K562 (cell line): Measurements from ENCODE around the gene DAZAP1. TPM values are rescaled to one million over a fixed set of nuclear protein-coding genes. Genes with fewer than 3 reads are reported as not detected.
A peak's percentile ranks its signal among the peaks of the same experiment; 100 is the strongest.

ENCODE experiments used
- LCOR ChIP-seq: sonication (generic); formaldehyde crosslinking; IDR thresholded peaks from 2 replicates; pipeline ENCODE4 v1.8.0; 2022; ENCODE audit warnings: mild to moderate bottlenecking, missing genetic modification reagents
- NCOA6 ChIP-seq: fragments of 450-650 bp; IDR thresholded peaks from 2 replicates; pipeline ENCODE4 v1.6.1; 2017; ENCODE audit warnings: mild to moderate bottlenecking
- PHF21A ChIP-seq: fragments of 450-650 bp; IDR thresholded peaks from 2 replicates; pipeline ENCODE4 v1.6.1; 2017; ENCODE audit warnings: low read depth, borderline replicate concordance
- POLR2A ChIP-seq: fragments of 450-650 bp; conservative IDR thresholded peaks from 2 replicates; pipeline ENCODE4 v1.6.1; 2016
- POLR2H ChIP-seq: IDR thresholded peaks from 2 replicates; pipeline ENCODE4 v1.6.1; 2016; ENCODE audit warnings: missing genetic modification characterization, low read depth, mild to moderate bottlenecking, control low read depth, missing compliant biosample characterization, moderate library complexity
- TARDBP ChIP-seq: fragments of 450-650 bp; IDR thresholded peaks from 2 replicates; pipeline ENCODE4 v1.6.1; 2016
- TCF7 ChIP-seq: sonication (generic); IDR thresholded peaks from 2 replicates; pipeline ENCODE4 v1.6.1; 2016; ENCODE audit warnings: antibody characterized with exemption, borderline replicate concordance
- TRIM24 ChIP-seq, 2 experiments: fragments of 450-650 bp; IDR thresholded peaks; 2 replicates each; pipeline ENCODE4 v1.6.1; 2016
- YY1 ChIP-seq, 3 experiments: IDR thresholded peaks; 2 replicates each; pipeline ENCODE4 v1.6.1; 2011; ENCODE audit warnings: low read length in 2 of 3, mild to moderate bottlenecking in 2 of 3, moderate library complexity in 2 of 3, borderline replicate concordance in 1 of 3, control low read depth in 1 of 3, low read depth in 1 of 3; ENCODE audit not compliant: insufficient read depth in 3 of 3, insufficient replicate concordance in 2 of 3, control insufficient read depth in 1 of 3, insufficient read length in 1 of 3; ENCODE audit errors: extremely low read depth in 1 of 3
- polyA plus RNA-seq, 8 experiments: library from polyadenylated mRNA; depleted of rRNA in 4 of 8; stranded (reverse) in 5 of 8; unstranded in 3 of 8; fragments of >200 nt; fragmentation: Nextera tagmentation in 2 of 8; fragmentation: Illumina TruSeq in 1 of 8; extraction: Ambion mirVana in 2 of 8; extraction: Trizol in 1 of 8; gene quantifications; 2 replicates each; pipeline versions ENCODE4 v1.2.1 to v1.2.3, GENCODE V29; 2011 to 2014; ENCODE audit warnings: inconsistent platforms in 1 of 8, missing spikeins in 1 of 8
- total RNA-seq, 7 experiments: library from RNA; depleted of rRNA in 6 of 7; stranded (reverse); fragments of >200 nt in 6 of 7; fragmentation: Illumina TruSeq in 2 of 7; extraction: Trizol in 2 of 7; gene quantifications; 2 replicates each; pipeline versions ENCODE4 v1.2.1 to v1.2.3, GENCODE V29; 2011 to 2021; ENCODE audit warnings: low replicate concordance in 1 of 7
- TF ChIP-seq, protein P1 (sequence below): sonication (generic); formaldehyde crosslinking; IDR thresholded peaks from 2 replicates; pipeline ENCODE4 v1.8.0; 2022; ENCODE audit warnings: missing genetic modification reagents, mild to moderate bottlenecking, borderline replicate concordance
- TF ChIP-seq, protein P2 (sequence below): sonication (generic); formaldehyde crosslinking; IDR thresholded peaks from 2 replicates; pipeline ENCODE4 v1.8.1; 2022; ENCODE audit warnings: missing genetic modification reagents
- TF ChIP-seq, protein P3 (sequence below): sonication (generic); formaldehyde crosslinking; IDR thresholded peaks from 2 replicates; pipeline ENCODE4 v1.8.1; 2023; ENCODE audit warnings: mild to moderate bottlenecking, missing genetic modification reagents, moderate library complexity
- TF ChIP-seq, protein P4 (sequence below): fragments of 450-650 bp; formaldehyde crosslinking; IDR thresholded peaks from 2 replicates; pipeline ENCODE4 v1.4.0; 2020; ENCODE audit warnings: mild to moderate bottlenecking
- TF ChIP-seq, protein P5 (sequence below): fragments of 450-650 bp; IDR thresholded peaks from 2 replicates; pipeline ENCODE4 v1.7.0; 2016; ENCODE audit warnings: borderline replicate concordance
- TF ChIP-seq, protein P6 (sequence below): fragments of 250-450 bp; sonication (Bioruptor Pico); IDR thresholded peaks from 2 replicates; pipeline ENCODE4 v1.5.0; 2021; ENCODE audit warnings: mild to moderate bottlenecking, moderate library complexity

Gene DAZAP1
- total and polyA plus RNA-seq, 9 of the 15 experiments (the other 6 are each of a cell fraction or from before 2014, with no cell fraction given), result 10.8 to 289 (median 142) TPM

DNA sequence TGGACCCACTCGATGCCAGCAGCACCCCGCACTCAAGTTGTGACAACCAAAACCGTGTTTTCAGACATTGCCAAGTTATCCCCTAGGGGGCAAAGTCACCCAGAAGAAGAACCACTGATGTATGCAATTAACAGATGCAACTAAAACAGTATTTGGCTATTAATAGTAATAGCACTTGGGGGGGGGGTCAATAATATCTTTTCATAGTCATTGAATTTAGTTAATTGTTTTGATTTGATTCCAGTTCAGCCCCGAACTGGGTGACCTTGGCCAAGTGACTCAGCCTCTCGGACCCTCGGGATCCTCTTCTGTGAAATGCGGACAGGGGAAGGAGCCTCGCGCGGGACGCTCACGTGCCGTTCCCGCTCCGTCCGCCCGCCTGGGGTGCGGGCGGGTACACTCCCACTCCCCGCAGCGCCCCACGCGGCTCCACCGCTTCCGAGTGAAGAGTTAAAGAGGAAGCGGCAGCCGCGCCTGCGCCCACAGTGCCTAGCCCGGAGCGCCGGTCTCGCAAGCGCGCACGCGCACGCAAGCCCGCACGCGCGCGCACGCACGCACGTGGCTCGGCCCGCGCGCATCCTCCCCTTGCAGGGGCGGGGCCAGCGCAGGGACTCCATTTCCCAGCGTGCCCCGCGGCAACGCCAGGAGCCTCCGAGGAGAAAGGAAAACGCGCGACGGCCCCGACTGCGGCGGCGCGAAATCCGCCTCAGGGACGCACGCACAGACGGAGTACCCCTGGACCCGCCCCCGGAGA lies 435 bp upstream of the DAZAP1 start (continued):
- TF ChIP-seq, protein P1, sequence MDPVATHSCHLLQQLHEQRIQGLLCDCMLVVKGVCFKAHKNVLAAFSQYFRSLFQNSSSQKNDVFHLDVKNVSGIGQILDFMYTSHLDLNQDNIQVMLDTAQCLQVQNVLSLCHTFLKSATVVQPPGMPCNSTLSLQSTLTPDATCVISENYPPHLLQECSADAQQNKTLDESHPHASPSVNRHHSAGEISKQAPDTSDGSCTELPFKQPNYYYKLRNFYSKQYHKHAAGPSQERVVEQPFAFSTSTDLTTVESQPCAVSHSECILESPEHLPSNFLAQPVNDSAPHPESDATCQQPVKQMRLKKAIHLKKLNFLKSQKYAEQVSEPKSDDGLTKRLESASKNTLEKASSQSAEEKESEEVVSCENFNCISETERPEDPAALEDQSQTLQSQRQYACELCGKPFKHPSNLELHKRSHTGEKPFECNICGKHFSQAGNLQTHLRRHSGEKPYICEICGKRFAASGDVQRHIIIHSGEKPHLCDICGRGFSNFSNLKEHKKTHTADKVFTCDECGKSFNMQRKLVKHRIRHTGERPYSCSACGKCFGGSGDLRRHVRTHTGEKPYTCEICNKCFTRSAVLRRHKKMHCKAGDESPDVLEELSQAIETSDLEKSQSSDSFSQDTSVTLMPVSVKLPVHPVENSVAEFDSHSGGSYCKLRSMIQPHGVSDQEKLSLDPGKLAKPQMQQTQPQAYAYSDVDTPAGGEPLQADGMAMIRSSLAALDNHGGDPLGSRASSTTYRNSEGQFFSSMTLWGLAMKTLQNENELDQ (CRISPR knock-in tag), result no peak; the same call in 1 of the 2 replicates
- TF ChIP-seq POLR2H (tag) (no peak), POLR2A (peak; percentile 78), TCF7 (peak; percentile 22; the same call in 1 of the 2 replicates), LCOR (CRISPR knock-in tag) (peak; percentile 73; the same call in 1 of the 2 replicates), NCOA6 (no peak; the same call in 1 of the 2 replicates), YY1 (IDR thresholded peaks at IDR 0.05; ENCODE audit: borderline replicate concordance in 1 of 3, control insufficient read depth in 1 of 3, extremely low read depth in 1 of 3, insufficient read depth in 3 of 3, insufficient read length in 1 of 3, insufficient replicate concordance in 2 of 3, low read depth in 1 of 3, low read length in 2 of 3) (peak in 1 of 3 experiments; percentile 77), TRIM24 (IDR thresholded peaks at IDR 0.05) (no peak), TARDBP (peak; percentile 86; the same call in 1 of the 2 replicates), PHF21A (no peak)
- TF ChIP-seq, protein P2, sequence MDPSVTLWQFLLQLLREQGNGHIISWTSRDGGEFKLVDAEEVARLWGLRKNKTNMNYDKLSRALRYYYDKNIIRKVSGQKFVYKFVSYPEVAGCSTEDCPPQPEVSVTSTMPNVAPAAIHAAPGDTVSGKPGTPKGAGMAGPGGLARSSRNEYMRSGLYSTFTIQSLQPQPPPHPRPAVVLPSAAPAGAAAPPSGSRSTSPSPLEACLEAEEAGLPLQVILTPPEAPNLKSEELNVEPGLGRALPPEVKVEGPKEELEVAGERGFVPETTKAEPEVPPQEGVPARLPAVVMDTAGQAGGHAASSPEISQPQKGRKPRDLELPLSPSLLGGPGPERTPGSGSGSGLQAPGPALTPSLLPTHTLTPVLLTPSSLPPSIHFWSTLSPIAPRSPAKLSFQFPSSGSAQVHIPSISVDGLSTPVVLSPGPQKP (CRISPR knock-in tag), result no peak
- TF ChIP-seq, protein P3, sequence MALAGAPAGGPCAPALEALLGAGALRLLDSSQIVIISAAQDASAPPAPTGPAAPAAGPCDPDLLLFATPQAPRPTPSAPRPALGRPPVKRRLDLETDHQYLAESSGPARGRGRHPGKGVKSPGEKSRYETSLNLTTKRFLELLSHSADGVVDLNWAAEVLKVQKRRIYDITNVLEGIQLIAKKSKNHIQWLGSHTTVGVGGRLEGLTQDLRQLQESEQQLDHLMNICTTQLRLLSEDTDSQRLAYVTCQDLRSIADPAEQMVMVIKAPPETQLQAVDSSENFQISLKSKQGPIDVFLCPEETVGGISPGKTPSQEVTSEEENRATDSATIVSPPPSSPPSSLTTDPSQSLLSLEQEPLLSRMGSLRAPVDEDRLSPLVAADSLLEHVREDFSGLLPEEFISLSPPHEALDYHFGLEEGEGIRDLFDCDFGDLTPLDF (CRISPR knock-in tag), result peak; percentile 85; the same call in 1 of the 2 replicates
- TF ChIP-seq, protein P4, sequence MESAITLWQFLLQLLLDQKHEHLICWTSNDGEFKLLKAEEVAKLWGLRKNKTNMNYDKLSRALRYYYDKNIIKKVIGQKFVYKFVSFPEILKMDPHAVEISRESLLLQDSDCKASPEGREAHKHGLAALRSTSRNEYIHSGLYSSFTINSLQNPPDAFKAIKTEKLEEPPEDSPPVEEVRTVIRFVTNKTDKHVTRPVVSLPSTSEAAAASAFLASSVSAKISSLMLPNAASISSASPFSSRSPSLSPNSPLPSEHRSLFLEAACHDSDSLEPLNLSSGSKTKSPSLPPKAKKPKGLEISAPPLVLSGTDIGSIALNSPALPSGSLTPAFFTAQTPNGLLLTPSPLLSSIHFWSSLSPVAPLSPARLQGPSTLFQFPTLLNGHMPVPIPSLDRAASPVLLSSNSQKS (CRISPR knock-in tag), result no peak
- TF ChIP-seq, protein P5, sequence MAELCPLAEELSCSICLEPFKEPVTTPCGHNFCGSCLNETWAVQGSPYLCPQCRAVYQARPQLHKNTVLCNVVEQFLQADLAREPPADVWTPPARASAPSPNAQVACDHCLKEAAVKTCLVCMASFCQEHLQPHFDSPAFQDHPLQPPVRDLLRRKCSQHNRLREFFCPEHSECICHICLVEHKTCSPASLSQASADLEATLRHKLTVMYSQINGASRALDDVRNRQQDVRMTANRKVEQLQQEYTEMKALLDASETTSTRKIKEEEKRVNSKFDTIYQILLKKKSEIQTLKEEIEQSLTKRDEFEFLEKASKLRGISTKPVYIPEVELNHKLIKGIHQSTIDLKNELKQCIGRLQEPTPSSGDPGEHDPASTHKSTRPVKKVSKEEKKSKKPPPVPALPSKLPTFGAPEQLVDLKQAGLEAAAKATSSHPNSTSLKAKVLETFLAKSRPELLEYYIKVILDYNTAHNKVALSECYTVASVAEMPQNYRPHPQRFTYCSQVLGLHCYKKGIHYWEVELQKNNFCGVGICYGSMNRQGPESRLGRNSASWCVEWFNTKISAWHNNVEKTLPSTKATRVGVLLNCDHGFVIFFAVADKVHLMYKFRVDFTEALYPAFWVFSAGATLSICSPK, result no peak
- TF ChIP-seq, protein P6, sequence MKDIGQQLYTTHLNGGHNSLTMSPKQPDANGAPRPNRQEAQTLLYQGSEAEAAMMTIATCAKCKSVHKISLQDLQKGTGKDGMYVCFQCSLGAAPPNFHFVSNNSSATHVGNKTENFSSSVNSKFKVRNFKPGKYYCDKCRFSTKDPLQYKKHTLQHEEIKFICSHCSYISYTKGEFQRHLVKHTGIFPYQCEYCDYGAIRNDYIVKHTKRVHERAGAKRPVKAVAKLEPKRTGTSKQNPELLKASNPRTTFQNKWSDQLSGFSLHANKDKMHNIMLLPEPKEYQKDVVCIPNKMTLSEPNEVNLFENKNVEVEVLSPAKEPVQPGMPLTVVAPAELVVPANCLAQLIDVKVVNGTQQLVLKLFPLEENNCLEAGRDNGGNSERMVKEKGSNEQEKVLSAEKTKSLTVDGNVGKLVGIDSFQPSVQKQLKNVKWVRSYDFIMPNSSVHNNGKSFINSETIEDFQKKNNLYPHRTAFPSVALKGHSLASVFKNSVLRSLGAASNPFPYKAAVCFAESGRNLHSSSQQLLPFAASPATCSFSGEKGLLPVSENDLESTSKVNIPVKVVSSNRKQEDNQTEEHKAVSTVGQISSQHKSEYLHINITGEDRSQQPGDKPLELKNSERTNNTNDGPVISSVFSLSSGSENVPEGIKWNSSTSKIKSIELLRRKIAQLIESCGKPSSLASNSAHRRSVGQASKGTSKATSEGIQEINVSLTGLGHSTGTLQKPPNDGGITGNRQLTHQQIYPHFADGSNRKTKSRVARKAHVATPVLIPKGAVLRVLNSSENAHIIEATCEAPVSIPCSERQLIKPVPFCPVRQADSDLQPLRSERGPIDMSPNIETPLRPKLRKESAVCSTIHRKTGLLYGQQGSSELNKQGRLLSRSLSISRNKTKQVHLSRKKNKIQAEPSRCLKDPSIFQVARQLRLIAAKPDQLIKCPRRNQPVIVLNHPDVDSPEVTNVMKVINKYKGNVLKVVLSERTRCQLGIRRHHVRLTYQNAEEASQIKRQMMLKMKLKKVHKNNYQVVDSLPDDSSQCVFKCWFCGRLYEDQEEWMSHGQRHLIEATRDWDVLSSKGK (CRISPR knock-in tag), result no peak
